H1 (cell line): ENCODE data around the gene OOEP. TPM values are rescaled to one million over a fixed set of nuclear protein-coding genes. Genes with fewer than 3 reads are reported as not detected.

ENCODE experiments used
- CTCF ChIA-PET: fragments of 300-600 bp; sonication (Branson Sonifier 250); formaldehyde crosslinking; loops from one replicate; lab custom pipeline; 2021; ENCODE audit not compliant: partially characterized antibody; lab: Charles Lee
- POLR2A ChIA-PET: fragments of 300-600 bp; sonication (Branson Sonifier 250); formaldehyde crosslinking; loops from one replicate; lab custom pipeline; 2021; ENCODE audit warnings: inconsistent platforms; ENCODE audit not compliant: partially characterized antibody; lab: Charles Lee
- DNase-seq, 2 experiments: peaks; one replicate each; pipeline versions ENCODE4 v3.0.0 to v3.0.0-alpha.2; 2010 to 2022; ENCODE audit warnings: low spot score in 2 of 2, low read depth in 1 of 2, mixed read lengths in 1 of 2
- FAIRE-seq: peaks from 2 replicates; lab custom pipeline; 2011; peaks lifted over from hg19 to GRCh38; lab: Jason Lieb, UNC
- H2AFZ ChIP-seq: 2 replicates; pipeline ENCODE4 v1.8.1; 2012; ENCODE audit warnings: low read length, inconsistent platforms
- H2AK5ac ChIP-seq: 2 replicates; pipeline ENCODE4 v1.6.1; 2013; ENCODE audit warnings: low read depth, low read length
- H2BK120ac ChIP-seq: replicated peaks from 2 replicates; pipeline ENCODE3; 2013; ENCODE audit warnings: low read depth, low read length, inconsistent platforms
- H2BK12ac ChIP-seq: 2 replicates; pipeline ENCODE4 v1.6.1; 2013; ENCODE audit warnings: low read depth, low read length
- H2BK15ac ChIP-seq: 2 replicates; pipeline ENCODE4 v1.6.1; 2013; ENCODE audit warnings: low read length
- H2BK20ac ChIP-seq: 2 replicates; pipeline ENCODE4 v1.6.1; 2013; ENCODE audit warnings: low read length
- H2BK5ac ChIP-seq: 2 replicates; pipeline ENCODE4 v1.6.1; 2013; ENCODE audit warnings: low read depth, low read length
- H3K14ac ChIP-seq: 2 replicates; pipeline ENCODE4 v1.6.1; 2013; ENCODE audit warnings: inconsistent platforms; ENCODE audit not compliant: insufficient read length
- H3K18ac ChIP-seq: 2 replicates; pipeline ENCODE4 v1.6.1; 2013; ENCODE audit warnings: low read length; ENCODE audit errors: extremely low read depth
- H3K23ac ChIP-seq: 2 replicates; pipeline ENCODE4 v1.6.1; 2013; ENCODE audit warnings: inconsistent platforms; ENCODE audit not compliant: insufficient read length
- H3K23me2 ChIP-seq: 2 replicates; pipeline ENCODE4 v1.6.1; 2013; ENCODE audit warnings: low read depth, low read length
- H3K27ac ChIP-seq: 2 replicates; pipeline ENCODE4 v1.6.1; 2011; ENCODE audit warnings: low read depth, low read length, inconsistent platforms
- H3K27me3 ChIP-seq, 4 experiments: replicated peaks in 1 of 4; 1 replicate in 1 of 4; 2 replicates in 3 of 4; pipeline versions ENCODE4 v1.6.1 to v1.8.1; 2011 to 2013; ENCODE audit warnings: low read length in 3 of 4, mild to moderate bottlenecking in 3 of 4, inconsistent platforms in 2 of 4, mixed read lengths in 2 of 4, moderate library complexity in 1 of 4; ENCODE audit not compliant: control insufficient read depth in 3 of 4, insufficient read depth in 3 of 4; ENCODE audit errors: extremely low read depth in 1 of 4
- H3K36me3 ChIP-seq, 4 experiments: 2 replicates each; pipeline versions ENCODE4 v1.6.1 to v1.8.1; 2011 to 2013; ENCODE audit warnings: mild to moderate bottlenecking in 4 of 4, low read length in 3 of 4, moderate library complexity in 2 of 4, control low read depth in 1 of 4, inconsistent platforms in 1 of 4; ENCODE audit not compliant: insufficient read depth in 4 of 4, control insufficient read depth in 2 of 4
- H3K4ac ChIP-seq: replicated peaks from 2 replicates; pipeline ENCODE3; 2013; ENCODE audit warnings: low read length, low read depth, mixed read lengths, inconsistent platforms; ENCODE audit not compliant: insufficient read length
- H3K4me1 ChIP-seq, 4 experiments: replicated peaks in 1 of 4; 1 replicate in 1 of 4; 2 replicates in 3 of 4; pipeline versions ENCODE4 v1.6.1 to v1.8.1; 2011 to 2013; ENCODE audit warnings: low read length in 3 of 4, inconsistent platforms in 2 of 4, mixed read lengths in 1 of 4; ENCODE audit not compliant: insufficient read depth in 4 of 4, control insufficient read depth in 3 of 4
- H3K4me2 ChIP-seq, 2 experiments: 2 replicates each; pipeline versions ENCODE4 v1.6.1 to v1.8.1; 2011 to 2013; ENCODE audit warnings: low read depth in 2 of 2, low read length in 2 of 2, control low read depth in 1 of 2, inconsistent platforms in 1 of 2, mild to moderate bottlenecking in 1 of 2; ENCODE audit not compliant: insufficient read depth in 1 of 2
- H3K4me3 ChIP-seq, 4 experiments: fragments of 200-600, 300-600 bp in 1 of 4; sonication (generic), shearing (Covaris generic), sonication (Bioruptor Twin) in 1 of 4; 2 replicates each; pipeline versions ENCODE4 v1.5.1 to v1.8.1; 2011 to 2016; ENCODE audit warnings: low read length in 4 of 4, low read depth in 3 of 4, control low read depth in 2 of 4, inconsistent platforms in 2 of 4, mild to moderate bottlenecking in 2 of 4, mixed read lengths in 1 of 4, moderate library complexity in 1 of 4; ENCODE audit not compliant: insufficient read depth in 2 of 4; ENCODE audit errors: extremely low read depth in 1 of 4
- H3K56ac ChIP-seq: replicated peaks from 2 replicates; pipeline ENCODE3; 2013; ENCODE audit warnings: low read depth, mild to moderate bottlenecking, mixed read lengths, low read length, inconsistent platforms; ENCODE audit not compliant: insufficient read length
- H3K79me1 ChIP-seq: 2 replicates; pipeline ENCODE4 v1.6.1; 2013; ENCODE audit warnings: low read depth, low read length, control low read depth
- H3K79me2 ChIP-seq, 2 experiments: 2 replicates each; pipeline versions ENCODE4 v1.6.1 to v1.8.1; 2012 to 2013; ENCODE audit warnings: low read length in 2 of 2, mild to moderate bottlenecking in 2 of 2, inconsistent platforms in 1 of 2; ENCODE audit not compliant: insufficient read depth in 2 of 2, control insufficient read depth in 1 of 2
- H3K9ac ChIP-seq, 4 experiments: replicated peaks in 1 of 4; 1 replicate in 1 of 4; 2 replicates in 3 of 4; pipeline versions ENCODE4 v1.6.1 to v1.8.1; 2011 to 2013; ENCODE audit warnings: low read depth in 3 of 4, low read length in 3 of 4, control low read depth in 2 of 4, mild to moderate bottlenecking in 2 of 4, moderate library complexity in 2 of 4, inconsistent platforms in 1 of 4; ENCODE audit errors: extremely low read depth in 1 of 4
- H3K9me3 ChIP-seq, 2 experiments: 2 replicates each; pipeline versions ENCODE4 v1.6.1 to v1.8.1; 2012 to 2013; ENCODE audit warnings: mild to moderate bottlenecking in 2 of 2, moderate library complexity in 2 of 2, control low read depth in 1 of 2, inconsistent platforms in 1 of 2, low read depth in 1 of 2, low read length in 1 of 2, mixed read lengths in 1 of 2; ENCODE audit not compliant: insufficient read depth in 2 of 2
- H4K20me1 ChIP-seq, 2 experiments: replicated peaks in 1 of 2; 2 replicates each; pipeline versions ENCODE3 to v1.8.1; 2011 to 2013; ENCODE audit warnings: inconsistent platforms in 2 of 2, low read length in 2 of 2, mild to moderate bottlenecking in 1 of 2; ENCODE audit not compliant: insufficient read depth in 2 of 2, control insufficient read depth in 1 of 2
- H4K5ac ChIP-seq: 2 replicates; pipeline ENCODE4 v1.6.1; 2013; ENCODE audit warnings: low read length, low read depth, mixed read lengths, inconsistent platforms; ENCODE audit not compliant: insufficient read length
- H4K8ac ChIP-seq: 2 replicates; pipeline ENCODE4 v1.8.0; 2013; ENCODE audit warnings: mild to moderate bottlenecking, moderate library complexity, low read length, inconsistent platforms; ENCODE audit not compliant: insufficient read depth; ENCODE audit errors: extremely low read depth
- H4K91ac ChIP-seq: replicated peaks from 2 replicates; pipeline ENCODE3; 2013; ENCODE audit warnings: low read length, mixed read lengths, inconsistent platforms; ENCODE audit not compliant: insufficient read length
- POLR2AphosphoS5 ChIP-seq: IDR thresholded peaks from 2 replicates; pipeline ENCODE4 v1.6.1; 2011; ENCODE audit warnings: low read depth, low read length
- SP4 ChIP-seq: IDR thresholded peaks from 2 replicates; pipeline ENCODE4 v1.6.1; 2012; ENCODE audit warnings: low read length, inconsistent platforms
- SUZ12 ChIP-seq: fragments of 200-600 bp; sonication (generic); IDR thresholded peaks from 2 replicates; pipeline ENCODE4 v1.6.1; 2012; ENCODE audit warnings: mild to moderate bottlenecking, inconsistent platforms, low read length, moderate library complexity, mixed read lengths
- TCF12 ChIP-seq: IDR thresholded peaks from 2 replicates; pipeline ENCODE4 v1.6.1; 2011; ENCODE audit warnings: low read depth, mild to moderate bottlenecking, low read length
- WGBS, 2 experiments: shearing (Covaris generic) in 1 of 2; methylation state at CpG; one replicate each; pipeline versions ENCODE4 v1.1.6 to v1.1.7; 2013 to 2015; ENCODE audit warnings: low lambda C conversion rate in 2 of 2, mixed read lengths in 2 of 2, inconsistent platforms in 1 of 2, low coverage in 1 of 2, missing lambda C conversion rate in 1 of 2; ENCODE audit not compliant: insufficient replicate concordance in 2 of 2, insufficient coverage in 1 of 2, insufficient read length in 1 of 2; ENCODE audit errors: extremely low coverage in 1 of 2, missing lambda C conversion rate in 1 of 2; 5-methylcytosine and 5-hydroxymethylcytosine counted together
- polyA plus RNA-seq, 7 experiments: library from polyadenylated mRNA; depleted of rRNA in 3 of 7; stranded (reverse) in 5 of 7; unstranded in 2 of 7; fragments of >200 nt in 5 of 7; fragments of 200-250 nt in 2 of 7; gene quantifications; 1 replicate in 5 of 7; 2 replicates in 1 of 7; 4 replicates in 1 of 7; pipeline versions ENCODE4 v1.2.1 to v1.2.3, GENCODE V29; 2011 to 2013; ENCODE audit warnings: missing spikeins in 2 of 7, mixed read lengths in 2 of 7
- total RNA-seq: library from RNA; stranded (reverse); fragmentation: NEBNext Ultra II Directional; extraction: Animal tissue kit (Norgen Biotek cat#: 25700); gene quantifications from 2 replicates; pipeline ENCODE4 v1.2.1, GENCODE V29; 2021

Gene OOEP
- total and polyA plus RNA-seq, 2 of the 8 experiments (the other 6 are each of a cell fraction or from before 2014, with no cell fraction given): 0.20 to 0.41 TPM

DNA sequence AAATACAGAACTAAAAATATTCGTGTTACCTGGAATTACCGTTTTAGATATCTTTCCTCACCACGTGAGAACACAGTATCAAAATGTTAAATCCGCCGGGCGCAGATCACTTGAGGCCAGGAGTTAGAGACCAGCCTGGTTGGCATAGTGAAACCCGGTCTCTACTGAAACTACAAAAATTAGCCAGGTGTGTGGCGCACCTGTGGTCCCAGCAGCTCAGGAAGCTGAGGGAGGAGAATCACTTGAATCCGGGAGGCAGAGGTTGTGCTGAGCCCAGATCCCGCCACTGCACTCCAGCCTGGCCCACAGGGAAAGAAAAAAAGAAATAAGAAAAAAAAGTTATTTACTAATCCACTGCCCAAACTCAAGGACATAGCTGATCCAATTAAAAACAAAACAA lies 20.2 kb upstream of the OOEP start:
- H3K9me3 ChIP-seq: peaks cover 0 to 4% of the 10 kb centered on the region in 2 experiments; a peak in 1 of 4 replicates
- H2BK20ac ChIP-seq: no peak overlapping the region
- H4K5ac ChIP-seq: no peak overlapping the region
- no peak overlapping the region for H3K9ac ChIP-seq
- H3K18ac ChIP-seq: no peak overlapping the region
- H4K91ac ChIP-seq: no peak overlapping the region
- no peaks in the 10 kb centered on the region for H3K36me3 ChIP-seq
- H4K8ac ChIP-seq: no peak overlapping the region
- no peaks in the 10 kb centered on the region for H4K20me1 ChIP-seq
- no peak overlapping the region for H3K23ac ChIP-seq
- H3K27ac ChIP-seq: no peak overlapping the region
- H3K79me1 ChIP-seq: no peaks in the 10 kb centered on the region
- H3K4me2 ChIP-seq: peak overlapping the region in 1 of 2 experiments; percentile 28; a peak in 1 of 4 replicates
- peaks cover 0 to 6% (median 0%) of the 10 kb centered on the region in 4 experiments; a peak in 4 of 7 replicates for H3K4me1 ChIP-seq
- H3K56ac ChIP-seq: no peak overlapping the region
- no peak overlapping the region for H3K4me3 ChIP-seq
- 68% methylated on average over 10 of the region's 10 CpGs; no CpG with 5 or more reads in 1 of the 2 experiments for WGBS, 2 experiments
- TF ChIP-seq SP4: no peak
- peak; percentile 97 for TF ChIP-seq TCF12
- 0 out of 2 replicates have a peak, but pooled peaks have one; percentile 28 for TF ChIP-seq POLR2AphosphoS5
- TF ChIP-seq SUZ12: no peak
- H3K4ac ChIP-seq: no peak overlapping the region
- H2BK5ac ChIP-seq: no peak overlapping the region
- CTCF ChIA-PET: interaction anchor here (0.9 to 4.9 kb wide), 2 partner anchors 62 to 104 kb away, joined by 3 to 40 read pairs; no protein-coding TSS in a partner anchor
- no peak overlapping the region for H2AK5ac ChIP-seq
- no peak overlapping the region for H2BK15ac ChIP-seq
- no peaks in the 10 kb centered on the region for H3K27me3 ChIP-seq
- no peak for FAIRE-seq
- peak in 1 of 2 experiments; percentile 47 for DNase-seq
- H2BK12ac ChIP-seq: no peak overlapping the region
- H3K79me2 ChIP-seq: no peaks in the 10 kb centered on the region
- H2BK120ac ChIP-seq: no peak overlapping the region
- POLR2A ChIA-PET: interaction anchor here (1.1 to 2.3 kb wide), 2 partner anchors 41 to 65 kb away, joined by 5 to 13 read pairs; no protein-coding TSS in a partner anchor
- H3K23me2 ChIP-seq: 0 out of 2 replicates have a peak, but pooled peaks cover 1% of the 10 kb centered on the region
- no peak overlapping the region for H3K14ac ChIP-seq
- H2AFZ ChIP-seq: no peak overlapping the region
